ENCODE results near the gene SCD5. TPM values are rescaled to one million over a fixed set of nuclear protein-coding genes. Genes with fewer than 3 reads are reported as not detected.

The SCD5 gene
- total RNA-seq, 1 donor from 2014 or later, result 36.6 TPM

GRCh38 chr4:82706349-82707000, 92.1 kb downstream of the SCD5 start:
- Mint-ChIP-seq H3K4me1 (ENCODE audit: unreplicated experiment) (peaks cover 14% of the 10 kb centered on the region), H3K36me3 (peaks cover 4% of the 10 kb centered on the region), H3K9me3 (no peaks in the 10 kb centered on the region), H3K27ac (no peak overlapping the region), H3K27me3 (no peaks in the 10 kb centered on the region), H3K4me3 (no peak overlapping the region)
- TF ChIP-seq, protein P1, sequence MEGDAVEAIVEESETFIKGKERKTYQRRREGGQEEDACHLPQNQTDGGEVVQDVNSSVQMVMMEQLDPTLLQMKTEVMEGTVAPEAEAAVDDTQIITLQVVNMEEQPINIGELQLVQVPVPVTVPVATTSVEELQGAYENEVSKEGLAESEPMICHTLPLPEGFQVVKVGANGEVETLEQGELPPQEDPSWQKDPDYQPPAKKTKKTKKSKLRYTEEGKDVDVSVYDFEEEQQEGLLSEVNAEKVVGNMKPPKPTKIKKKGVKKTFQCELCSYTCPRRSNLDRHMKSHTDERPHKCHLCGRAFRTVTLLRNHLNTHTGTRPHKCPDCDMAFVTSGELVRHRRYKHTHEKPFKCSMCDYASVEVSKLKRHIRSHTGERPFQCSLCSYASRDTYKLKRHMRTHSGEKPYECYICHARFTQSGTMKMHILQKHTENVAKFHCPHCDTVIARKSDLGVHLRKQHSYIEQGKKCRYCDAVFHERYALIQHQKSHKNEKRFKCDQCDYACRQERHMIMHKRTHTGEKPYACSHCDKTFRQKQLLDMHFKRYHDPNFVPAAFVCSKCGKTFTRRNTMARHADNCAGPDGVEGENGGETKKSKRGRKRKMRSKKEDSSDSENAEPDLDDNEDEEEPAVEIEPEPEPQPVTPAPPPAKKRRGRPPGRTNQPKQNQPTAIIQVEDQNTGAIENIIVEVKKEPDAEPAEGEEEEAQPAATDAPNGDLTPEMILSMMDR (conservative IDR thresholded peaks at IDR 0.05), result no peak
- DNase-seq (ENCODE audit: extremely low spot score, unreplicated experiment), result no peak

DNA sequence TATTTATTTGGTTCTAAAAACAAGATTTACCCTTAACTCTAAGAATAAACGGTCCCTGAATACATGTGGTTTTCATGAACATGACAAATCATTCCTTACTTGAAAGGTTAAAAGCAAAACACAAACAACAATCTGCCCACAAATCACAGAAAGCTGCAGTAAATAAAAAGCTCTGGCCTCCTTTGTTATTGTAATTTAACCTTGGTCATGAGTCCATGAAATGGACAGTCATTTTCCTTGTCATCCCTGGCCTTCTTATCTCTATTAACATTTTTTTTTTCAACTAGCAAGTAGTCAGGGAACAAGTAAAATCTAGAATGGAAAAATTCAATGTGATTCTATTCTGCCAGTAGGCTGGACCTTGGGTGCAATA, 92.7 kb downstream of the SCD5 start:
- H3K36me3 Mint-ChIP-seq, result peaks cover 9% of the 10 kb centered on the region
- H3K4me3 Mint-ChIP-seq, result no peak overlapping the region
- TF ChIP-seq, protein P1 (conservative IDR thresholded peaks at IDR 0.05), result no peak
- H3K9me3 Mint-ChIP-seq, result no peaks in the 10 kb centered on the region
- peaks cover 14% of the 10 kb centered on the region for H3K4me1 Mint-ChIP-seq (ENCODE audit: unreplicated experiment)
- H3K27me3 Mint-ChIP-seq, result no peaks in the 10 kb centered on the region
- no peak overlapping the region for H3K27ac Mint-ChIP-seq
- no peak for DNase-seq (ENCODE audit: extremely low spot score, unreplicated experiment)

- TF ChIP-seq, protein P1 (conservative IDR thresholded peaks at IDR 0.05), result no peak
- H3K27ac Mint-ChIP-seq, result no peak overlapping the region
- no peak for DNase-seq (ENCODE audit: extremely low spot score, unreplicated experiment)
- H3K27me3 Mint-ChIP-seq, result no peaks in the 10 kb centered on the region
- peaks cover 10% of the 10 kb centered on the region for H3K36me3 Mint-ChIP-seq
- H3K4me3 Mint-ChIP-seq, result no peak overlapping the region
- H3K9me3 Mint-ChIP-seq, result no peaks in the 10 kb centered on the region
- peaks cover 14% of the 10 kb centered on the region for H3K4me1 Mint-ChIP-seq (ENCODE audit: unreplicated experiment)
These were observed 93.2 kb downstream of the SCD5 start for GRCh38 chr4:82705169-82705927.

DNA sequence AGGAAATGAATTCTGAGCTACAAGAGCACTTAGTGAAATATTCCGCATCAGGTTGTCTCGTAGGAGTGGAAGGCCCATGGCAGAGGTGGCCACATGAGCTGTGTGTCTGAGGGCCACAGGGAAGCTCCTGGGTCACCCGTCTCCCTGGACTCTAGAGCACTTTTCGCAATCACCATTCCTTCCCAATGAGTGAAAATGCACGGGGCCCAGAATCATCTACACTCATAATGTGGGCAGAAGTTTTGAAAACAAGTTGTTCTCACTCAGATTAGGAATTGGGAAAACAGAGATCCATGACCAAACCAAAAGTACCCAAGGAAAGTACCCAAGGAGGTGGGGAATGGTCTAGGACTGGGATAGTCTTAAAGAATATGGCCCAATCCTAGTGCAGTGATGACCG, 94.4 kb downstream of the SCD5 start:
- TF ChIP-seq, protein P1 (conservative IDR thresholded peaks at IDR 0.05), result no peak

DNA sequence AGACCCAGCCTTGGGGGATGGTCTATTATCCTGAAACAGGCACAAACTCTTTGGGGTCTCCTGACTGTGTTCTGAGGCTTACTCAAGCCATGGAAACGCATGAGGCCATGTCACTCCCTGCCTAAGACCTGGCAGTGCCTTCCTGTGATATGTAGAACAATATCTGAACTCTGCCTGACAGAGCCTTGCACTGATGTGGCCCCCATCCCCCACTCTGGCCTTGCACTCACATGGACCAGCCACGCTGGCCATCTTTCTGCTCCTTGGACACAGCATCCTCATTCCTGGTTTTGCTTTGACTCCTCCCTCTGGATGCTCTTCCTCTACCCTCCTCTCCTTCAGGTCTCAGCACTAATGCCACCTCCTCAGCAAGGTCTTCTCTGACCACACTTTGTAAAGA, 100.2 kb downstream of the SCD5 start:
- no peak for DNase-seq (ENCODE audit: extremely low spot score, unreplicated experiment)
- H3K36me3 Mint-ChIP-seq, result peaks cover 24% of the 10 kb centered on the region
- no peaks in the 10 kb centered on the region for H3K27me3 Mint-ChIP-seq
- peaks cover 4% of the 10 kb centered on the region for H3K4me1 Mint-ChIP-seq (ENCODE audit: unreplicated experiment)
- H3K27ac Mint-ChIP-seq, result no peak overlapping the region
- H3K9me3 Mint-ChIP-seq, result no peaks in the 10 kb centered on the region
- no peak overlapping the region for H3K4me3 Mint-ChIP-seq
- TF ChIP-seq, protein P1 (conservative IDR thresholded peaks at IDR 0.05), result no peak

More for the DNA sequence above, 94.4 kb downstream of the SCD5 start:
- no peaks in the 10 kb centered on the region for H3K9me3 Mint-ChIP-seq
- H3K4me1 Mint-ChIP-seq (ENCODE audit: unreplicated experiment), result peaks cover 14% of the 10 kb centered on the region
- peaks cover 13% of the 10 kb centered on the region for H3K36me3 Mint-ChIP-seq
- no peak overlapping the region for H3K27ac Mint-ChIP-seq
- no peak for DNase-seq (ENCODE audit: extremely low spot score, unreplicated experiment)
- H3K27me3 Mint-ChIP-seq, result no peaks in the 10 kb centered on the region
- no peak overlapping the region for H3K4me3 Mint-ChIP-seq

All from type B pancreatic cell (in vitro differentiated cells).